Neural cell (in vitro differentiated cells): ENCODE measurements around the gene ANKRD30BL. TPM values are rescaled to one million over a fixed set of nuclear protein-coding genes. Genes with fewer than 3 reads are reported as not detected.
"Not testable (repeated sequence)": the region's sequence is repeated elsewhere in the genome, so short reads cannot be mapped to it uniquely, and the experiment has no call there.

Experiments
- H2AFZ ChIP-seq: fragments of 200-600, 300-800 bp; sonication (generic), shearing (Covaris generic); 2 replicates; pipeline ENCODE4 v1.6.0; 2014; ENCODE audit warnings: low read depth, mild to moderate bottlenecking, antibody characterized with exemption, low read length, moderate library complexity
- H3F3A ChIP-seq: fragments of 200-600 bp; shearing (Covaris generic); 2 replicates; pipeline ENCODE4 v1.6.1; 2016; ENCODE audit warnings: mild to moderate bottlenecking, moderate library complexity, mixed read lengths, antibody characterized with exemption, low read length; ENCODE audit not compliant: insufficient read depth, poor library complexity, severe bottlenecking
- H3K27ac ChIP-seq: fragments of 200-600, 300-800 bp; sonication (generic), shearing (Covaris generic); 2 replicates; pipeline ENCODE4 v1.5.1; 2014; ENCODE audit warnings: mild to moderate bottlenecking, low read length, moderate library complexity
- H3K27me3 ChIP-seq: fragments of 300-800, 200-600 bp; sonication (generic), shearing (Covaris generic); 2 replicates; pipeline ENCODE4 v1.6.0; 2014; ENCODE audit warnings: mild to moderate bottlenecking, low read depth, low read length, moderate library complexity; ENCODE audit not compliant: insufficient read depth
- H3K36me3 ChIP-seq: fragments of 300-800, 200-600 bp; sonication (generic), shearing (Covaris generic); 2 replicates; pipeline ENCODE4 v1.5.1; 2014; ENCODE audit warnings: mild to moderate bottlenecking, antibody characterized with exemption, low read length, moderate library complexity; ENCODE audit not compliant: insufficient read depth
- H3K4me2 ChIP-seq: fragments of 300-800, 200-600 bp; sonication (generic), shearing (Covaris generic); 2 replicates; pipeline ENCODE4 v1.6.0; 2014; ENCODE audit warnings: mild to moderate bottlenecking, low read length
- H3K4me3 ChIP-seq: fragments of 300-800, 200-600 bp; sonication (generic), shearing (Covaris generic); 2 replicates; pipeline ENCODE4 v1.5.1; 2014; ENCODE audit warnings: mild to moderate bottlenecking, low read length, moderate library complexity
- H3K79me2 ChIP-seq: fragments of 200-600 bp; shearing (Covaris generic); replicated peaks from 2 replicates; pipeline ENCODE4 v1.6.0; 2014; ENCODE audit warnings: mild to moderate bottlenecking, low read length, moderate library complexity; ENCODE audit not compliant: insufficient read depth
- H3K9ac ChIP-seq: fragments of 300-800, 200-600 bp; sonication (generic), shearing (Covaris generic); 2 replicates; pipeline ENCODE4 v1.6.1; 2016; ENCODE audit warnings: mild to moderate bottlenecking, low read length, mixed read lengths
- H3K9me2 ChIP-seq: fragments of 200-600 bp; shearing (Covaris generic); 2 replicates; pipeline ENCODE4 v1.6.1; 2016; ENCODE audit warnings: mild to moderate bottlenecking, low read length, mixed read lengths; ENCODE audit not compliant: insufficient read depth
- H3K9me3 ChIP-seq: fragments of 200-600, 300-800 bp; sonication (generic), shearing (Covaris generic); 2 replicates; pipeline ENCODE4 v1.6.1; 2016; ENCODE audit warnings: mild to moderate bottlenecking, mixed run types, low read length, moderate library complexity, mixed read lengths
- H4K20me1 ChIP-seq: fragments of 200-600 bp; shearing (Covaris generic); 2 replicates; pipeline ENCODE4 v1.6.1; 2016; ENCODE audit warnings: mild to moderate bottlenecking, mixed run types; ENCODE audit not compliant: insufficient read depth
- polyA minus RNA-seq: library from RNA; depleted of rRNA, polyadenylated mRNA; stranded (reverse); fragments of >200 nt; gene quantifications from 2 replicates; pipeline ENCODE4 v1.2.3, GENCODE V29; 2014
- polyA plus RNA-seq: library from polyadenylated mRNA; depleted of rRNA; stranded (reverse); fragments of >200 nt; gene quantifications from 2 replicates; pipeline ENCODE4 v1.2.3, GENCODE V29; 2014

Gene ANKRD30BL, protein sequence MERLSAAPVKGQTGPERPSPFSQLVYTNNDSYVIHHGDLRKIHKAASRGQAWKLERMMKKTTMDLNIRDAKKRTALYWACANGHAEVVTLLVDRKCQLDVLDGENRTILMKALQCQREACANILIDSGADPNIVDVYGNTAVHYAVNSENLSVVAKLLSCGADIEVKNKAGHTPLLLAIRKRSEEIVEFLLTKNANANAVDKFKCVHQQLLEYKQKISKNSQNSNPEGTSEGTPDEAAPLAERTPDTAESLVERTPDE
- polyA plus RNA-seq, result not detected in 2 replicates
- polyA minus RNA-seq, result not detected in 2 replicates

DNA sequence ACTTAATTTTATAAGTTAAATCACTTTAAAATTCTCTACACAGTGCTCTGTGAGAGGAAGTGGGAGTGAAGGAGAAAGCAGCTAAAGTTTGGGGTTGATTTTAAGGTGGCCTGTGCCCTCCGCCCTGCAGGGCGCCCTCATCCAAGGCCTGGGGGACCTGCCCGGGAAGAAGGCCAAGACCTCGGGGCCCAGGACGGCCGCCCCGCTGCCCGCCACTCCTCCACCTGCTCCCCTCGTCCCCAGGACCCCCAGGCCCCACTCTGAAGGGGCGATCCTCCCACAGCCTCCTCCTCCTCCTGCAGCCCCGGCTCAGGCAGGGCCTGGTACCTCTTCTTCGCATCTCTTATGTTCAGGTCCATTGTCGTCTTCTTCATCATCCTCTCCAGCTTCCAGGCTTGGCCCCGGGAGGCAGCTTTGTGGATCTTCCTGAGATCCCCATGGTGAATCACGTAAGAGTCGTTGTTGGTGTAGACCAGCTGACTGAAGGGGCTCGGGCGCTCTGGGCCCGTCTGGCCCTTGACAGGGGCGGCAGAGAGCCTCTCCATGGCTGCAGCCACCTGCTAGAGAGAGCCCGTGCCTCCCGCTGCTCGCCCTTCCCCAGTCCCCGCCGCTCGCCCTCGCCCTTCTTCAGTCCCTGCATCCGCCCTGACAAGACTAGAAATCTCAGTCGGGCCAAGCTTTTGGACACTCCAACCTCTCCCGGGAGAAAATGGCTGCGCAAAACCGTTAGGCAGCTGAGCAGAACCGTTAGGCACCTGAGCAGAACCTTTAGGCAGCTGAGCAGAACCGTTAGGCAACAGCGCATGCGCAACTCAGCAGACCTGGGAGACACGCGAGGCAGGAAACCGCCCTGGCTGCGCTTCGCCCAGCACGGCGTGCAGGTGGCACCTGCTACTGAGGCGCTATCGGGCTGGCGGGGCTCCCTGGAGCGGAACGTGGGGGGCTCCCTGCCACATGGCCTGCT is at the start of gene ANKRD30BL:
ANKRD30BL (minus strand) TSS at position 792 of the 964 bp plus-strand sequence; CDS start at position 545, 247 bp downstream.
- not testable (repeated sequence) for H3K9ac ChIP-seq, H3K9me3 ChIP-seq, H3F3A ChIP-seq, H3K27me3 ChIP-seq, H3K4me2 ChIP-seq, H2AFZ ChIP-seq, H3K27ac ChIP-seq, H3K9me2 ChIP-seq, H3K79me2 ChIP-seq, H3K4me3 ChIP-seq, H4K20me1 ChIP-seq, H3K36me3 ChIP-seq

DNA sequence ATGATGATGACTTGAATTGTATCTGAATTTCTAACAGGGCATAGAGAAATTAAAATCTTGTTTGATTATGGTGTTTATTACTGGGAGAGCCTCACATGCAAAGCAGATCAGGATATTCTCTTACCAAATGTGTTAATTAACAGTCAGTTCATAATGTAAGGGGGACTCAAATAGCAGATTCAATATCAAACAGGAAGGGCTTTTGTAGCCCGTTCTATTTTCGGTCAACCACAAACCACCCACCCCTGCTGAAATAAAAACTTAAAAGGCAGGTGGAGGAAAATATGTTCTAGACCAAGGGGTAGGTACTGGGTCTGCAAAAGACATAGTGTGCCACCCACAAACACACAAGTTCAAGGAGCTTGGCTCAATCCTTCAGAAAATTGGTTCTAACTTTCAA is 41.1 kb upstream of the ANKRD30BL start:
- not testable (repeated sequence) for H3K4me3 ChIP-seq

DNA sequence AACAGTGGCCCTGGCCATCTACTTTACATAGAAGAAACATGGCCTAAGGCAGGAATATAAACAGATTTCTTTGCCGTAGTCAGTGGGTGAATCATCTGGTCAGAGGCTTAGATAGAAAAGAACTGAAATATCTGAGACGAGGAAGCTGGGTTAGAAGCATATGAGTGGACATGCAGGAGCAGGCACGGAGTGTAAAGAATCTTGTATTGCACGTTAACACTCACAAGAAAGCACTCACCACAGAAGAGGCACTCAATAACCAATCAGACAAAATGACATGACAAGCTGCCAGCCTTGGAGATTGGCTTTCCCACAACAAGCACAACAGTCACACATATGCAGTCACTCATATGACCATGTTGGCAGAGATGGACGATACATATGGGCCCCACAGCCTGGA is 31.1 kb upstream of the ANKRD30BL start:
- H3K27me3 ChIP-seq, H4K20me1 ChIP-seq, H3K4me2 ChIP-seq, H3K27ac ChIP-seq, H3K79me2 ChIP-seq, H3K9ac ChIP-seq, H3F3A ChIP-seq, H3K9me3 ChIP-seq, H3K36me3 ChIP-seq, H3K9me2 ChIP-seq, H3K4me3 ChIP-seq, H2AFZ ChIP-seq: not testable (repeated sequence)

More for the DNA sequence above, 41.1 kb upstream of the ANKRD30BL start:
- H3K9me2 ChIP-seq, H4K20me1 ChIP-seq, H3K79me2 ChIP-seq, H3K9ac ChIP-seq, H3K4me2 ChIP-seq, H3K9me3 ChIP-seq, H2AFZ ChIP-seq, H3K36me3 ChIP-seq, H3K27me3 ChIP-seq, H3F3A ChIP-seq, H3K27ac ChIP-seq: not testable (repeated sequence)

DNA sequence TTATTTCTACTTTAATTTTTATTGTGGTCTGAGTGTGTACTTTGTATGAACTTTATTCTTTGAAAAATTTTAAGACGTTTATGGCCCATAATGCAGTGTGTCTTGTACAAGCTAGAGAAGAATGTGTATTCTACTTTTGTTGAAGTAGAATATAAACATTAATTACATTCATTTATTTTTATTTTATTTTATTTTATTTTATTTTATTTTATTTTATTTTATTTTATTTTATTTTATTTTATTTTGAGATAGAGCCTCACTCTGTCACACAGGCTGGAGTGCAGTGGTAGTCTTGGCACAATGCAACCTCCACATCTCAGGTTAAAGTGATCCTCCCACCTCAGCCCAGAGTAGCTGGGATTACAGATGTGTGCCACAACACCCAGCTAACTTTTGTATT is 5.3 kb upstream of the ANKRD30BL start:
- H4K20me1 ChIP-seq, H3K9ac ChIP-seq, H3K4me2 ChIP-seq, H3K27me3 ChIP-seq, H3F3A ChIP-seq, H3K27ac ChIP-seq, H3K36me3 ChIP-seq, H3K79me2 ChIP-seq, H3K4me3 ChIP-seq, H3K9me3 ChIP-seq, H2AFZ ChIP-seq, H3K9me2 ChIP-seq: not testable (repeated sequence)

DNA sequence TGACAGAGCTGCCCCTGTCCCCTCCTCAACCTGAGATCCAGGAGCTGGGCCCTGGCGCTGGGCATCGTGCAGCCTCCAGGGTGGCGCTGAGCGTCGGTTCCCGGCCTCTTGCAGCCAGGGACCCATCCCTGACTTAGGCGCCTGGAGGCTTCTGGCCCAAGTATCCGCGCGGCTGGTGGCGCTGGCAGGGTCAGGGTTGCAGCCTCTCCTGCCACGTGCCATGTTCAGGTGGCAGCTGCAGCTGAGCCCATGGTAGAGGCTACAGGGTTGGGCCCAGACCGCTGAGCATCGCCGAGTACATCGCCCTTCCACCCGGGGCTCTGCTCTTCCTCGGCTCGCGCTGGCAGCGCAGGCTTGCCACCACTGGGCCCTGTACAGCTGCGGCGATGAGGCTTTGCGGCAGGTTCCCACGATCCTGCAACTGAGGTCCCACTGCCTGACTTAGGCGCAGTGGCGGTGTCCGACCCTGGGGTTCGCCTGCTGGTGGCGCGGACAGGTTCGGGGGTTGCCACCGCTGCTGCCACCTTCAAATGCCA is 441 bp upstream of the ANKRD30BL start:
- not testable (repeated sequence) for H3K79me2 ChIP-seq, H4K20me1 ChIP-seq, H3K27ac ChIP-seq, H3F3A ChIP-seq, H3K27me3 ChIP-seq, H3K9ac ChIP-seq, H3K9me2 ChIP-seq, H3K4me2 ChIP-seq, H2AFZ ChIP-seq, H3K4me3 ChIP-seq, H3K36me3 ChIP-seq, H3K9me3 ChIP-seq
